ENCODE results near the gene CYP26B1.

The CYP26B1 gene

DNA sequence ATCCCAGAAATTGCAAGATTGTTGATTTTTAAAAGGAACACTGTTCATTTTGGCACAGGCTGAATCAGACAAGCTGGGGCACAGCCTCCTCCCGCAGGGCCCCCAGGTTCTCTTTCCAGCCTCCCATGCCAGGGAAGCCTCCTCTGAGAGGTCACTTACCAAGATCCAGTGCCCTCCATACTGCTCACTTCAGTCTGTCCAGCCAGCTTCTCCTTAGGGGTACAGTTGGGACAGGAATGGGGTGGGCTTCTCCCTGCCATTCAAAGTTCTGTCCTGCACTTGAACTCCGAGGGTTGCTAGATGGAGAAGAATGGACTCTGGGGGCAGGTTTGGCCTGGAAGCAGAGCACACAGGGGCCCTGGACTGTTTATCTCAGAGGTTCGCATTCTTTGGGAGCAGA, 7.5 kb upstream of the CYP26B1 start:
- TF ChIP-seq, protein P1, sequence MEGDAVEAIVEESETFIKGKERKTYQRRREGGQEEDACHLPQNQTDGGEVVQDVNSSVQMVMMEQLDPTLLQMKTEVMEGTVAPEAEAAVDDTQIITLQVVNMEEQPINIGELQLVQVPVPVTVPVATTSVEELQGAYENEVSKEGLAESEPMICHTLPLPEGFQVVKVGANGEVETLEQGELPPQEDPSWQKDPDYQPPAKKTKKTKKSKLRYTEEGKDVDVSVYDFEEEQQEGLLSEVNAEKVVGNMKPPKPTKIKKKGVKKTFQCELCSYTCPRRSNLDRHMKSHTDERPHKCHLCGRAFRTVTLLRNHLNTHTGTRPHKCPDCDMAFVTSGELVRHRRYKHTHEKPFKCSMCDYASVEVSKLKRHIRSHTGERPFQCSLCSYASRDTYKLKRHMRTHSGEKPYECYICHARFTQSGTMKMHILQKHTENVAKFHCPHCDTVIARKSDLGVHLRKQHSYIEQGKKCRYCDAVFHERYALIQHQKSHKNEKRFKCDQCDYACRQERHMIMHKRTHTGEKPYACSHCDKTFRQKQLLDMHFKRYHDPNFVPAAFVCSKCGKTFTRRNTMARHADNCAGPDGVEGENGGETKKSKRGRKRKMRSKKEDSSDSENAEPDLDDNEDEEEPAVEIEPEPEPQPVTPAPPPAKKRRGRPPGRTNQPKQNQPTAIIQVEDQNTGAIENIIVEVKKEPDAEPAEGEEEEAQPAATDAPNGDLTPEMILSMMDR (IDR thresholded peaks at IDR 0.05; ENCODE audit: extremely low read depth, missing control alignments) = no peak
- DNase-seq (ENCODE audit: low spot score) = no peak

DNA sequence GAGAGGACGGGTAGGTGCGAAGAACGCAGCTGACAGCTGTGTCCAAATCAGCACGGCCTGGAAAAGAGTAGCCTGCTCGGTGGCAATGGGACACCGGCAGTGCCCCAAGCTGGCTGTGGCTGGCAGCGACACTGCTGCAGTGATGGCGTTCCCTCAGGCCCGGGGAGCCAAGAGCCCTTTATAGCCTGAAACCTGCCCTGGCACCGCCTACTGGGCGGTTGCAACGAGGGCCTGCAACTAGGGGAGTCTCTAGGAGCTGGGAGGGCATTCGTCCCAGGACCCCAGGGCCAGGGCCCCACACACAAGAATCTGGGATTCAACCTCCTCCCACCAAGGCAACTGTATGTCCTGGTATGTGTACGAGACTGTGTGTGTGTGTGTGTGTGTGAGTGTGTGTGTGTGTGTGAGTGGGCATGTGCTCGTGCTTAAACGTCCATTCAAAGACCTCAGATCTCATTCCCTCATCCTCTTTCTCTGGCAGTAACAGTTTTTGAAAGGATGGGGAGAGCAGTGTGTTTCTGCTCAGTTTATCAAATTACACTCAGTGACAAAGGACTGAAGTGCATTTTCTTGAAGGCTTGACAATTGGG, 6.8 kb upstream of the CYP26B1 start:
- no peak for DNase-seq (ENCODE audit: low spot score)
- TF ChIP-seq, protein P1 (IDR thresholded peaks at IDR 0.05; ENCODE audit: extremely low read depth, missing control alignments) = no peak

DNA sequence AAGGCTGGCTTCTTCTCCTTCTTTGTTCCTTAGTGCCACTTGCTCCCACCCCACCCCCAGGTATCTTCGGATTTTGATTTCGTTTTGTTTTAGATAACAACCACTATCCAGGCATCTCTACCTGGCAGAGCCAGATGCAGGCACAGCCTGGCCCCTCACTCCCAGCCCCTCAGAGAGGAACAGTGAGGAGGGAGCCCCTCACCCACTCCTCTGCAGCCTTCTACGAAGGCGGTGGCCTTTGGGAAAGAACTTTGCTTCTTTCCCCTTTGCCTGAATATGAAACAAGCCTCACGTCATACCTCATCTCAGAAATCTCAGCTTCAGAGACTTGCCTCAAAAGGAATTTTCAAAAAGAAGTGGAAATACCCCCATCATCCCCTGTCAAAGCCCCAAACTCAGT, 6.3 kb upstream of the CYP26B1 start:
- no peak for DNase-seq (ENCODE audit: low spot score)
- TF ChIP-seq, protein P1 (IDR thresholded peaks at IDR 0.05; ENCODE audit: extremely low read depth, missing control alignments) = no peak

DNA sequence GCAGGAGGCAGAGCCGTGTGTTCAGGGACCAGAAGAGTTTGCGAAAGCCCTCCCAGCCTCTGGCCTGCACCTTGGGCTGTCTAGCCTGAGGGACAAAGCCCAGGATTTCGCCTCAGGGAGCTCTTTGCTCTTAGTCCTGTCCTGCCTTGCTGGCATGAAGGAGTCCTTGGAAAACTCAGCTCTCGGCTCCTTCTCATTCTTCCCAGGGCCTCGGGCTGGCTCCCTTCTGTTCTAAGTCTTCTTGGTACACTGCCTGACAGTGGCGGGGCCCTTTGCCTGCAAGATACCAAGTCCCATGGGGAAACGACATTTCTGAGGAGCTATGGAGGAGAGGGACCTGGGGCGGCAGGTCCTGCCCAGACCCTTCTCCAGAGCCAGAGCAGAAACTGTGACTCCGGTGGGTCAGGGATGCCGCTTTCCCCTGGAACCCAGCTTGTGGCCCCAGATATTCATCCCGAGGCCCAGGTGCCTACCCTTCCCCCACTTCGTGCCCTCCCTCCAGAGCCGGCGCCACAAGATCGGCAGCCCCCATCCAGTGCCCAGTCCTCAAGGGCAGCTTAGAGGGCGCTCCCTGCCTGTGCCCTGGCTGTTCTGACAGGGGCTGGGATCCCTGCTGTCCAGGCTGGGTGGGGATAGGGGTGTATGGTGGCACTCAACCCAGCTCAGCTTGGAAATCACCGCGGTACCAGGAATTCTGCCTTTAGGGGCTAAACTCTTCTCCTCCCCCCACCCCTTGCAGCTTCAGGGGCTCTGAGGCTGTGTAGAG, 5.5 kb upstream of the CYP26B1 start:
- TF ChIP-seq, protein P1 (IDR thresholded peaks at IDR 0.05; ENCODE audit: extremely low read depth, missing control alignments) = no peak
- no peak for DNase-seq (ENCODE audit: low spot score)

DNA sequence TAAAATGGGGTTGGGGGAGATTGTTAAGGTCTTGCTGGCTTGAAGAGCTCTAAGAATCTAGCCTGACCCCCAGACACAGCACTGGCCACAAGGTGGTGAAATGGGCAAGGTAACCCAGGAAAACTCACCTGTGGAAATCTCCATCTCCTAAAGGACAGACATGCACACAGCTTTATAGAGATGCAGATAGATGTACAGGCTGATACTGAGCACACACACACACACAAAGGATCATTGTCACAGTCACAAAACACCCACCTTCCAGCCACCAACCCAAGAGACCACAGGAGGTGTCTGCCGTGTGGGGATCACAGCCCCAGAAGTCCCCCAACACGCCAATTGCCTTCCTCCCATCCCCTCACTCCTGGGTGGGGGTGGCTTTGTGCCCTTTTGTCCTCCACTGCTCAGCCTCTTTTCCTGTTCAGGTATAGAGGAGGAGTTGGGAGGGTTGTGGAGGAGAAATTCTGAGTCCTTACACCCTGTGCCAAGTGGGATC, 3.2 kb upstream of the CYP26B1 start:
- DNase-seq (ENCODE audit: low spot score) = no peak
- TF ChIP-seq, protein P1 (IDR thresholded peaks at IDR 0.05; ENCODE audit: extremely low read depth, missing control alignments) = no peak

DNA sequence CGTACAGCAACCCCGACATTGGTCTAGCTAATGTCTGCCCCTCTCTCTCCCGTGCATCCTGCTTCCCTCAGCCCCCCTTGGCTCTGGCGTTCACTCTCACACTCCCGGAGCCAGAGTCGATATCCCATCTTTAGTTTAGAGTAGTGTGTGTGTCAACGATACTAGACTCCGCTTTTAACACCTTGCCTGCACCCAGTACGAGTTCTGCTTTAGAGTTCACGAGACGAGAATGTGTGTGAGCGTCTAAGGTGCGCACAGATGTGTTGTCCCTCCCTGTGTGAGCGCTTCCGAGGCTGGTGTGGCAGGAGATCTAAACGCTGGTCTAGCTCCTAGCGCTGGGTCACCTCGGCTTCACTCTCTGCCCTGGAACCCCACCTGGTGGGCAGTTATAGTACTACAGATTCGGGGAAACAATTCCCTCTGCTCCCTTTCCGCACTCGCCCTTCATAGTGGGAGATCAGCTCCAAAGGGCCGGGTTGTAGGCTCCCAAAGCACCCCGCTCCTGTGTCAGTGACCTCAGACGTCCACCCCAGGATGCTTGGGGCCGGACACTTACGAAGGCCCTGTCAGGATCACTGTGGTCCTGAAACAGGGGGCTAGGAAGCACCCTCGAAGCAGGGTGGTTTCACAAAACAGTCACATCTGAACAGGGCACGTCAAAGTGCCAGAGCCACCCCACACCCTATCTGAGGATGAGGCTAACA, 2.6 kb upstream of the CYP26B1 start:
- DNase-seq (ENCODE audit: low spot score) = peak; percentile 87
- TF ChIP-seq, protein P1 (IDR thresholded peaks at IDR 0.05; ENCODE audit: extremely low read depth, missing control alignments) = peak; percentile 46

Data from GM20000 (cell line).